CD4-positive, alpha-beta T cell treated with Interleukin-10 for 1 hour (primary cell): ENCODE data around the gene SLAIN2.
"Not testable (repeated sequence)": the region's sequence is repeated elsewhere in the genome, so short reads cannot be mapped to it uniquely, and the experiment has no call there.

Experiments used
- DNase-seq: peaks from one replicate; pipeline ENCODE4 v3.0.0-alpha.2; 2020

Gene SLAIN2

GRCh38 chr4:48445704-48446103 lies 104.4 kb downstream of the SLAIN2 start:
- DNase-seq, result peak; percentile 10

DNA sequence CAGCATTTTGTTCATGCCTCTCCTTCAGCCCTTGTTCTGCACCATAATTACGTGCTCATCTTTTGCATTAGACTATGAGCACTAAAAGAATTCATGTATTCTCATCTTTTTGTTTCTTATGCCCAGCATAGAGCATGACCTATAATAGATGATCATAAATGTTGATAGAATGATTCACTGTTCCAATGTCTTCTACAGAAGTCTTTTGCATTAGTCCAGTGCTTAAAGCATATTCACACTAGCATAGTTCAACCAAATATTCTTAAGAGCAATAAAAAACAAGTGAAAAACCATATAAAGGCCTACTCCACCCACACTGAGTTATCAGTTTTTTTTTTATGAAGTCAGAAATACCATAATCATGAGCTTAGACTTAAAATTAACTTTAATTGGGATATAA lies 105.3 kb downstream of the SLAIN2 start:
- DNase-seq, result no peak

DNA sequence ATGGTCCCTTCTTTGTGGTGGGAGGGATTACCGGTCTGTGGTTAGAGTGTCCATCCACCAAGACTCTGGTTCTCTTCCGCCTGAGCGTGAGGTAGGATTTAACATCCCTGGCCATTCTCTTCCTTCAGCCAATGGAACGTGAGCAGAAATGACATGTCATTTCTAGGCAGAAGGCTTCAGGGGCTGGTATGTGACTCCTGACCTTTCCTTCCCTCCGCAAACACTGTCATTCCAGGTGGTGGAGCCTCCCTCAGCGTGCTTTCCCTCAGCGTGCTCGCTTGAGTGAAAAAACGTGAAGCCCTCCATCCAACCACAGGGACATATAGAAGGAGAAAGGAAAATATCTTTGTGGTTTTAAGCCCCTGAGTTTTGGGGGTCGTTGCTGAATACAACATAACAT lies 107.8 kb downstream of the SLAIN2 start:
- no peak for DNase-seq

GRCh38 chr4:48450740-48451139 lies 109.4 kb downstream of the SLAIN2 start:
- DNase-seq, result no peak

- DNase-seq, result not testable (repeated sequence)
Observed at GRCh38 chr4:48451656-48452055, 110.3 kb downstream of the SLAIN2 start.

DNA sequence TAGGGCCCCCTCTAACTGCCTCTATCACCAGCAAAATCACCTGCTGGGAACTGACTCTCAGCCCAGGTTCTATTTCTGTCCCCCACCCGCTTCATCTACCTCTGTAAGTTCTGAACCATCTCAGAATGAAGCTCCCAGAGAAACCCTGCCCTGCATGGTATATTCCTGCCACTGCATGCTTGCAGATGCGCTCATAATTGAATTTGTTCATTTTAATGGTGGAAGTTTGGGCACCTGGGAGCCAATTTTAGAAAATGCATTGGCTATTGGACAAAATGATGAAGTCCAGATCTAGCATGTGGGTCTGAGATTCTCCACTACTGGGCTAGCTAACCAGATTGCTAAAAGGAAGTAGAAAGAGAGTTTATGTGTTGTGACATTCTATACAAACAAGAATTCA lies 113.3 kb downstream of the SLAIN2 start:
- no peak for DNase-seq

DNA sequence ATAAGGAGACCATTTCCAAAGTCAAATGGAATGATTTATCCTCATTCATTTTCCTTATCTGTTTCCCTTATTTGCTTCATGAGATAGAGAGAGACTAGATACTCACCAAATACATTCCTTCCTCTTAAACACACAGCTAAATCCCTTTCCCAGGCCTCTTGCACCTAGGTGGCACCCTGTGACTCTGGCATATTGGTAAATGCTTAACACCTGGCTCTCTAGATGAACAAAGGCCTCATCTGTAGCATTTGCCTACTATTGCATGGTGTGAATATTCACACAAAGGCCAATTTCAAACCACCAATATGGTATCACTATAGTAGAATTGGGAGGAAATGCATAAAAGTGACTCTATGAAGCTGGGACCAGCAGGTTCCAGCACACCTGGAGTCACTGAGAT lies 119.7 kb downstream of the SLAIN2 start:
- DNase-seq, result no peak

DNA sequence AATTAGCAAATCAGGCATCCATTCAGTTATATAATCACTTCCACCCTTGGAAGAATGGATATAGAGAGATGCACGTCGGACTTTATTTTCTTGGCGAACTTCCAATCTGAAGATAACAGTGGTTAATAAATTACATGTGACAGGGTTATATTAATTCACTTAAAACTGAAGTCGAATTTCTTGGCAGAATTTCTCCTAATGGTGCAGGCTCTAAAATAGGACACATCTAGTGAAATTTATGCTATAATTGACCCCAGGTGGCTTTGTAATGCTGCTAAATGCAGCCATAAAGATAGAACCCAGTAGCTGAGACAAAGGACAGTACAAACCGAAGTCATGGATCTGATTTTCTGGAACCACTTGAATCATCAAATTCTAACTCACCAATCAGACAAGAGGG lies 121.0 kb downstream of the SLAIN2 start:
- no peak for DNase-seq

- DNase-seq, result no peak
Observed at GRCh38 chr4:48467442-48467841, 126.1 kb downstream of the SLAIN2 start.

DNA sequence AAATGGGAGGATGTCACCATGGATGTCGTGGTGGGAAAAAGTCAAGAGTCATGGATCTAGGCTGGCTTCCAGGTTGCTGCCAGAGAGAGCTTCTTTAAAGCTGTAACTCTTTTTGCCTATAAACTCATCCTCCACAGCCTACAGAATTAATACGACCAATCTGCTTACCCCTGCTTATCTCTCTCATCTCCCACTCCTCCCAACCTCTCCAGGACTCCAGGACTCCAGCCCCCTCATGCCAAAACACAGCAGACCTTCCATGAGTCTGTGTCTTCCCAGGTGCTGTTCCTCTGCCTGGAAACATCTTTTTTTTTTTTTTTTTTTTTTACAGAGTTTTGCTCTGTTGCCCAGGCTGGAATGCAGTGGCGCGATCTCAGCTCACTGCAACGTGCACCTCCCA lies 126.6 kb downstream of the SLAIN2 start:
- no peak for DNase-seq

DNA sequence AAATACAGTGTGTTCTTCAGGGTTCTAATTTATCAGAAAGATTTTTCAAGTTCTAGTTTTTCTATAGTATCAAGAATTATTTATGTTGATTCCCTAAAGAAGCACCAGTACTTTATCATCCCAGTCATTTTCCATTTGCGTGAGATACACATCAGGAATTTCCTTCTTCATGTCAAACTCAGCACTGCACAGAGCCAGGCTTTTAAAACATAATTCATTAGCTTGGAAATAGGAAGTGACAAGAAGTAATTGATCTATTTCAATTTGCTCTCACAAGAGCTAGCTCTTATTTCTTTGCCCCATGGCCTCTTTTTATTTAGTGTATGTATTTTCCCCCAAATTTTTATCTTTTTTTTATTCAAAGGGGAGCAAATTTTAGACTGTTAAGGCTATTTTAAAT lies 128.8 kb downstream of the SLAIN2 start:
- no peak for DNase-seq

DNA sequence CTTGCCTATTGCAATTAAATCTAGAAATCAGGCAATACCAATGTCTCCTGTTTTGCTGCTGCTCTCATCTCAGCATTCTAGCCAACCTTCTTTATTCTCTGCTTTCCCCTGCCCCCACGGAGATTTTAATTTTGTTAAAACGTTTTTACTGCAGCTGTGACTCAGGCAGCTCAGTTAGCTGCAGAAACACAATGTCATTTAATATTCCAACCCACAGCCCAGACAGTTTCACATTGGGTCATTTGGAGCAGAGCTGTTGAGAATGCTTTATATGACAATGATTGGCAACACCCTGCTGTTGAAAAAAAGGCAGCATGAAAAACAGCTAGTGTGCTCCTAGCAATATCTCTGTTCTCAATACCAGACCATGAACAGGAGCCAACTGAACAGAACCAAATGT lies 129.2 kb downstream of the SLAIN2 start:
- DNase-seq, result no peak

GRCh38 chr4:48472794-48473193 lies 131.5 kb downstream of the SLAIN2 start:
- DNase-seq, result no peak

GRCh38 chr4:48475770-48476169 lies 134.4 kb downstream of the SLAIN2 start:
- DNase-seq, result no peak
